Gastrocnemius medialis (tissue), 4 donors: ENCODE measurements around the gene THSD7B. TPM values are rescaled to one million over a fixed set of nuclear protein-coding genes. Genes with fewer than 3 reads are reported as not detected.

Source experiments
- ATAC-seq, 2 donors: fragments of 150-250 bp; one replicate each; pipeline ENCODE4 v1.9.1; 2016
- DNase-seq, 2 donors: peaks; one replicate each; pipeline ENCODE4 v3.0.0-alpha.2; 2019
- H3K27ac ChIP-seq, 4 donors: fragments of 200-600 bp; sonication (generic); 1 replicate in 1 of 4; 2 replicates in 3 of 4; pipeline ENCODE4 v1.5.1; 2016 to 2018; ENCODE audit warnings: mild to moderate bottlenecking in 2 of 4, moderate library complexity in 1 of 4
- H3K27me3 ChIP-seq, 3 donors: fragments of 200-600 bp; sonication (generic) in 2 of 3; 1 replicate in 1 of 3; 2 replicates in 2 of 3; pipeline versions ENCODE4 v1.5.1 to v1.6.0; 2016 to 2019; ENCODE audit warnings: mild to moderate bottlenecking in 1 of 3, moderate library complexity in 1 of 3
- H3K36me3 ChIP-seq, 2 donors: fragments of 200-600 bp; sonication (generic) in 1 of 2; one replicate each; pipeline ENCODE4 v1.5.1; 2017 to 2018
- H3K4me1 ChIP-seq, 2 donors: fragments of 200-600 bp; sonication (generic) in 1 of 2; one replicate each; pipeline ENCODE4 v1.5.1; 2016 to 2017; ENCODE audit warnings: mild to moderate bottlenecking in 2 of 2
- H3K4me3 ChIP-seq, 4 donors: fragments of 200-600 bp; sonication (generic) in 3 of 4; 1 replicate in 1 of 4; 2 replicates in 3 of 4; pipeline ENCODE4 v1.5.1; 2016 to 2019; ENCODE audit warnings: mild to moderate bottlenecking in 2 of 4
- H3K9me3 ChIP-seq, 3 donors: fragments of 200-600 bp; sonication (generic) in 2 of 3; 1 replicate in 1 of 3; 2 replicates in 2 of 3; pipeline ENCODE4 v1.5.1; 2016 to 2019
- POLR2A ChIP-seq, 2 donors: fragments of 450-650 bp; IDR thresholded peaks; one replicate each; pipeline ENCODE4 v1.6.1; 2017; ENCODE audit warnings: antibody characterized with exemption in 2 of 2, mild to moderate bottlenecking in 2 of 2, moderate library complexity in 2 of 2
- in situ Hi-C, 4 donors: fragments of 200-750 bp; cut with MboI; loops; one replicate each; pipeline versions ENCODE4 v1.15.0 to v1.8.0; 2017; ENCODE audit warnings: low sequenced_read_pairs in 4 of 4
- intact Hi-C: fragments of 100-400 bp; cut with DNase I; formaldehyde crosslinking; loops from one replicate; pipeline ENCODE4 v1.15.1; 2023; ENCODE audit warnings: low total_unique reads
- total RNA-seq, 4 donors: library from RNA; depleted of rRNA; stranded (reverse); fragments of >200 nt; gene quantifications; one replicate each; pipeline versions ENCODE4 v1.1.0 to v1.2.3, GENCODE V29; 2016
- TF ChIP-seq, protein P1 (sequence below), 5 experiments: fragments of 450-650 bp in 3 of 5; fragments of 200-600 bp in 2 of 5; sonication (generic) in 2 of 5; IDR thresholded peaks in 4 of 5; conservative IDR thresholded peaks in 1 of 5; 1 replicate in 4 of 5; 2 replicates in 1 of 5; pipeline ENCODE4 v1.5.1; 2016 to 2019; ENCODE audit warnings: antibody characterized with exemption in 5 of 5, mild to moderate bottlenecking in 3 of 5, moderate library complexity in 3 of 5

The THSD7B gene
- total RNA-seq, 4 donors from 2014 or later = not detected

GRCh38 chr2:137255990-137256389 lies 490.6 kb downstream of the THSD7B start:
- Histone ChIP-seq H3K36me3 (no peaks in the 10 kb centered on the region), H3K4me1 (no peaks in the 10 kb centered on the region), H3K27ac (no peak overlapping the region), H3K27me3 (no peaks in the 10 kb centered on the region), H3K4me3 (no peak overlapping the region), H3K9me3 (no peaks in the 10 kb centered on the region)
- intact Hi-C loops = no loop called here
- TF ChIP-seq, protein P1, sequence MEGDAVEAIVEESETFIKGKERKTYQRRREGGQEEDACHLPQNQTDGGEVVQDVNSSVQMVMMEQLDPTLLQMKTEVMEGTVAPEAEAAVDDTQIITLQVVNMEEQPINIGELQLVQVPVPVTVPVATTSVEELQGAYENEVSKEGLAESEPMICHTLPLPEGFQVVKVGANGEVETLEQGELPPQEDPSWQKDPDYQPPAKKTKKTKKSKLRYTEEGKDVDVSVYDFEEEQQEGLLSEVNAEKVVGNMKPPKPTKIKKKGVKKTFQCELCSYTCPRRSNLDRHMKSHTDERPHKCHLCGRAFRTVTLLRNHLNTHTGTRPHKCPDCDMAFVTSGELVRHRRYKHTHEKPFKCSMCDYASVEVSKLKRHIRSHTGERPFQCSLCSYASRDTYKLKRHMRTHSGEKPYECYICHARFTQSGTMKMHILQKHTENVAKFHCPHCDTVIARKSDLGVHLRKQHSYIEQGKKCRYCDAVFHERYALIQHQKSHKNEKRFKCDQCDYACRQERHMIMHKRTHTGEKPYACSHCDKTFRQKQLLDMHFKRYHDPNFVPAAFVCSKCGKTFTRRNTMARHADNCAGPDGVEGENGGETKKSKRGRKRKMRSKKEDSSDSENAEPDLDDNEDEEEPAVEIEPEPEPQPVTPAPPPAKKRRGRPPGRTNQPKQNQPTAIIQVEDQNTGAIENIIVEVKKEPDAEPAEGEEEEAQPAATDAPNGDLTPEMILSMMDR (IDR thresholded peaks at IDR 0.05 in 4 of 5, conservative IDR thresholded peaks at IDR 0.05 in 1 of 5) = no peak
- no peak for TF ChIP-seq POLR2A (IDR thresholded peaks at IDR 0.05)
- no peak for DNase-seq
- ATAC-seq = no peak
- in situ Hi-C loops = no loop called here

DNA sequence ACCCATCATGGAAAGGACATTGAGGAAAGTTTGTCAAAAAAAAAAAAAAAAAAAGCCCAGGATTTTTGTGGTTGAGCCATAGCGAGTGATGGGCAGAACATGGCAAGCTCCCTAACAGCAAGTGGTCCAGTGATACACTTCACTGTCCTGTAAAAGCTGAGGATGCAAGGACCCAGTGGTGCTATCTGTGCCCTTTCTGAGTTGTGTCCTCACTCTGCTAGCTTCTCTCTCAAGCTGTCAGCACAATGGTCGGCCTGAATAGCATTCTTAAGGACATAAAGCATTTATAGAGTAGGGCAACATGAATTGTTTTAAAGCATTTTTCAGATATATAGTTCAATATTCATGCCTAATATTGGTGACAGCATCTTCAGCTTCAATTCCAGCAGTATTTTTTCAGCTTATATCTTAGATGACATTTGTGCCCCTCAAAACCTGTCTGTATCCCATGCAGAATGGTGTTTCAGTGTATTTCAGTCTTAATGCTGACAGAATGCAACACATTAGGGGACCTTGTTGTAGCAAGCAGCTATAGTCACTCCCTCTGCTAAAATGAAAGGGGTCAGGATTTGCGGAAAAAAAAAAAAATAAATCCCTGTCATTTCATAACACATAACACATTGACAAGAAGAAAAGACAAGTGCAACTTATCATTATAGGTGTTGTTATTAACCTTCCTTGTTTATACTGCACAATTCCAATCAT lies 496.7 kb downstream of the THSD7B start:
- no peaks in the 10 kb centered on the region for H3K27me3 ChIP-seq
- no peaks in the 10 kb centered on the region for H3K9me3 ChIP-seq
- DNase-seq = no peak
- no peaks in the 10 kb centered on the region for H3K4me1 ChIP-seq
- H3K36me3 ChIP-seq = no peaks in the 10 kb centered on the region
- no peak overlapping the region for H3K27ac ChIP-seq
- ATAC-seq = no peak
- intact Hi-C loops (no loop called here), in situ Hi-C loops (no loop called here)
- no peak overlapping the region for H3K4me3 ChIP-seq
- TF ChIP-seq, protein P1 (IDR thresholded peaks at IDR 0.05 in 4 of 5, conservative IDR thresholded peaks at IDR 0.05 in 1 of 5) = no peak

GRCh38 chr2:137262594-137262993 lies 497.2 kb downstream of the THSD7B start:
- in situ Hi-C loops = no loop called here
- no peaks in the 10 kb centered on the region for H3K4me1 ChIP-seq
- no peak for DNase-seq
- no peaks in the 10 kb centered on the region for H3K36me3 ChIP-seq
- no peak overlapping the region for H3K27ac ChIP-seq
- ATAC-seq = no peak
- H3K27me3 ChIP-seq = no peaks in the 10 kb centered on the region
- H3K9me3 ChIP-seq = no peaks in the 10 kb centered on the region
- H3K4me3 ChIP-seq = no peak overlapping the region
- TF ChIP-seq, protein P1 (IDR thresholded peaks at IDR 0.05 in 4 of 5, conservative IDR thresholded peaks at IDR 0.05 in 1 of 5) = no peak
- no peak for TF ChIP-seq POLR2A (IDR thresholded peaks at IDR 0.05)
- intact Hi-C loops = no loop called here

DNA sequence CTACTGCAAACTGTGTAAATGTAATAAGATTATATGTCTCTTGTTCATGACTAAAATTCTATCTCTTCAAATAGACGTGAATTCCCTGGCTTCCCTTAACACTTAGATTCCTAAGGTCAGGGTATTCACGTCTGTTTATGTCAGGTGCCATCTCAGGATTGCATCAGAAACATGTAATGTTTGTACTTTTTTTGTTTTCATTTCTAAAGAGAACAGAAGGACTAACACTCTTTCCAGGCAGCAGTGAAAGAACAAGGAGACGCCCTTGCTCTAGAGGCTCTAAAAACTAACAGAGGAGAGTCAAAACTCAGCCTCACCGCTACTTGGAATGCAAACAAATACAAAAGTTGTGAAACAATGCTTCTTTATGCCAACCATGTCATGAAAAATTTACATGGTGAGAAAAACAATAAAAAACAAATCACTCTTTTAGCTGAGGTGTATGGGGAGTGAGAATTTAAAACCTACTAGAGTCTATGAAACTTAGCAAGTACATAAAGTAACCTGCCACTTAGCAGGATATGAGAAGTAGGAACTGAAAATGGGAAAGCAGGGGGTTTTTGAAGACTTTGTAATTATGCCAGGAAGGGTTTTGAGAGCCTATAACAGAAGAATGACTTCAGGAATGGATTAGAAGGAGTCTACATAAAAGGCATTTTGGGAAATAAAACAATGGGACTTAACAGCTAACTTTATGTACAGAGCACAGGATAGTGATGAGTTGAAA lies 522.7 kb downstream of the THSD7B start:
- no peaks in the 10 kb centered on the region for H3K9me3 ChIP-seq
- no peak overlapping the region for H3K4me3 ChIP-seq
- no peaks in the 10 kb centered on the region for H3K4me1 ChIP-seq
- TF ChIP-seq, protein P1 (IDR thresholded peaks at IDR 0.05 in 4 of 5, conservative IDR thresholded peaks at IDR 0.05 in 1 of 5) = no peak
- TF ChIP-seq POLR2A (IDR thresholded peaks at IDR 0.05) = no peak
- H3K36me3 ChIP-seq = no peaks in the 10 kb centered on the region
- intact Hi-C loops = no loop called here
- DNase-seq = no peak
- in situ Hi-C loops = no loop called here
- no peak for ATAC-seq
- H3K27me3 ChIP-seq = no peaks in the 10 kb centered on the region
- H3K27ac ChIP-seq = no peak overlapping the region
